ENCODE results near the gene ARF1. TPM values are rescaled to one million over a fixed set of nuclear protein-coding genes. Genes with fewer than 3 reads are reported as not detected.

Gene ARF1
- total and polyA plus RNA-seq, 2 of the 13 experiments (the other 11 are each of a cell fraction or from before 2014, with no cell fraction given): 186 to 327 TPM

DNA sequence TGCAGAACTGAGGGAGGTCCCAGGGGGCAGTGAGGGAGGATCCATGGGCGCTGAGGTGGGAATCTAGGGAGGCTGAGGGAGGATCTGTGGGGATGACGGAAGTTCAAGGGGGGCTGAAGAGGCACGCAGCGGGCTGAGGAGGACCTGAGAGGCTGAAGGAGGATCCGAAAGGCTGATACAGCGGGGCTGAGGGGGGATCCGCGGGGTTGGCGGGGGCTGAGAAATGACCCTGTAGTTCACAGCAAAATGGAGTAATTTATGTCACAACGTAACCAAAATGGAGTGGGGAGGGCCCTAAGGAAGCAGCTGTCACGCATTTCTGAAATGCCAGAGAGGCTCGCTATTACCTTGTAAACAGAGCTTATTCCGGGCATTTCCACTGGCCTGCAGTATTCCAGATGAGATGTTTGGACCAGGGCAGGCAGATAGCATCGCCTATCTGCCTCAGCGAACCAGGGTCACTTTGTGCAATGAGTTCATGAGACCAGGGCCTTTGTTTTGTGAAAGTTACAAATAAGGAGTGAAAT lies 27.5 kb downstream of the ARF1 start (continued):
- no peak for TF ChIP-seq ZNF878 (CRISPR knock-in tag; IDR thresholded peaks at IDR 0.05)
- no peak for TF ChIP-seq EP300 (IDR thresholded peaks at IDR 0.05; ENCODE audit: low read depth in 2 of 2, low read length in 2 of 2)
- TF ChIP-seq EP300 (CRISPR knock-in tag; IDR thresholded peaks at IDR 0.05; ENCODE audit: borderline replicate concordance): 0 out of 2 replicates have a peak, but pooled peaks have one; percentile 11
- no peak for TF ChIP-seq TOPORS (CRISPR knock-in tag; IDR thresholded peaks at IDR 0.05)
- TF ChIP-seq, protein P1, sequence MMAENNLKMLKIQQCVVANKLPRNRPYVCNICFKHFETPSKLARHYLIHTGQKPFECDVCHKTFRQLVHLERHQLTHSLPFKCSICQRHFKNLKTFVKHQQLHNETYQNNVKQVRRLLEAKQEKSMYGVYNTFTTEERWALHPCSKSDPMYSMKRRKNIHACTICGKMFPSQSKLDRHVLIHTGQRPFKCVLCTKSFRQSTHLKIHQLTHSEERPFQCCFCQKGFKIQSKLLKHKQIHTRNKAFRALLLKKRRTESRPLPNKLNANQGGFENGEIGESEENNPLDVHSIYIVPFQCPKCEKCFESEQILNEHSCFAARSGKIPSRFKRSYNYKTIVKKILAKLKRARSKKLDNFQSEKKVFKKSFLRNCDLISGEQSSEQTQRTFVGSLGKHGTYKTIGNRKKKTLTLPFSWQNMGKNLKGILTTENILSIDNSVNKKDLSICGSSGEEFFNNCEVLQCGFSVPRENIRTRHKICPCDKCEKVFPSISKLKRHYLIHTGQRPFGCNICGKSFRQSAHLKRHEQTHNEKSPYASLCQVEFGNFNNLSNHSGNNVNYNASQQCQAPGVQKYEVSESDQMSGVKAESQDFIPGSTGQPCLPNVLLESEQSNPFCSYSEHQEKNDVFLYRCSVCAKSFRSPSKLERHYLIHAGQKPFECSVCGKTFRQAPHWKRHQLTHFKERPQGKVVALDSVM (CRISPR knock-in tag; IDR thresholded peaks at IDR 0.05): 0 out of 2 replicates have a peak, but pooled peaks have one; percentile 7
- TF ChIP-seq, protein P2, sequence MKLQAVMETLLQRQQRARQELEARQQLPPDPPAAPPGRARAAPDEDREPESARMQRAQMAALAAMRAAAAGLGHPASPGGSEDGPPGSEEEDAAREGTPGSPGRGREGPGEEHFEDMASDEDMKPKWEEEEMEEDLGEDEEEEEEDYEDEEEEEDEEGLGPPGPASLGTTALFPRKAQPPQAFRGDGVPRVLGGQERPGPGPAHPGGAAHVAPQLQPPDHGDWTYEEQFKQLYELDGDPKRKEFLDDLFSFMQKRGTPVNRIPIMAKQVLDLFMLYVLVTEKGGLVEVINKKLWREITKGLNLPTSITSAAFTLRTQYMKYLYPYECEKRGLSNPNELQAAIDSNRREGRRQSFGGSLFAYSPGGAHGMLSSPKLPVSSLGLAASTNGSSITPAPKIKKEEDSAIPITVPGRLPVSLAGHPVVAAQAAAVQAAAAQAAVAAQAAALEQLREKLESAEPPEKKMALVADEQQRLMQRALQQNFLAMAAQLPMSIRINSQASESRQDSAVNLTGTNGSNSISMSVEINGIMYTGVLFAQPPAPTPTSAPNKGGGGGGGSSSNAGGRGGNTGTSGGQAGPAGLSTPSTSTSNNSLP (IDR thresholded peaks at IDR 0.05; ENCODE audit: low read depth, low read length): peak; percentile 12; the same call in 1 of the 2 replicates
- TF ChIP-seq RFX1 (IDR thresholded peaks at IDR 0.05): no peak
- TF ChIP-seq, protein P3, sequence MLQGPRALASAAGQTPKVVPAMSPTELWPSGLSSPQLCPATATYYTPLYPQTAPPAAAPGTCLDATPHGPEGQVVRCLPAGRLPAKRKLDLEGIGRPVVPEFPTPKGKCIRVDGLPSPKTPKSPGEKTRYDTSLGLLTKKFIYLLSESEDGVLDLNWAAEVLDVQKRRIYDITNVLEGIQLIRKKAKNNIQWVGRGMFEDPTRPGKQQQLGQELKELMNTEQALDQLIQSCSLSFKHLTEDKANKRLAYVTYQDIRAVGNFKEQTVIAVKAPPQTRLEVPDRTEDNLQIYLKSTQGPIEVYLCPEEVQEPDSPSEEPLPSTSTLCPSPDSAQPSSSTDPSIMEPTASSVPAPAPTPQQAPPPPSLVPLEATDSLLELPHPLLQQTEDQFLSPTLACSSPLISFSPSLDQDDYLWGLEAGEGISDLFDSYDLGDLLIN (CRISPR knock-in tag; IDR thresholded peaks at IDR 0.05; ENCODE audit: borderline replicate concordance): no peak
- TF ChIP-seq FOXK1 (CRISPR knock-in tag; IDR thresholded peaks at IDR 0.05; ENCODE audit: borderline replicate concordance, low read depth): peak; percentile 40; the same call in 1 of the 2 replicates
- 0 out of 2 replicates have a peak, but pooled peaks have one; percentile 23 for TF ChIP-seq KDM2A (CRISPR knock-in tag; IDR thresholded peaks at IDR 0.05; ENCODE audit: borderline replicate concordance, low read depth)
- TF ChIP-seq, protein P4, sequence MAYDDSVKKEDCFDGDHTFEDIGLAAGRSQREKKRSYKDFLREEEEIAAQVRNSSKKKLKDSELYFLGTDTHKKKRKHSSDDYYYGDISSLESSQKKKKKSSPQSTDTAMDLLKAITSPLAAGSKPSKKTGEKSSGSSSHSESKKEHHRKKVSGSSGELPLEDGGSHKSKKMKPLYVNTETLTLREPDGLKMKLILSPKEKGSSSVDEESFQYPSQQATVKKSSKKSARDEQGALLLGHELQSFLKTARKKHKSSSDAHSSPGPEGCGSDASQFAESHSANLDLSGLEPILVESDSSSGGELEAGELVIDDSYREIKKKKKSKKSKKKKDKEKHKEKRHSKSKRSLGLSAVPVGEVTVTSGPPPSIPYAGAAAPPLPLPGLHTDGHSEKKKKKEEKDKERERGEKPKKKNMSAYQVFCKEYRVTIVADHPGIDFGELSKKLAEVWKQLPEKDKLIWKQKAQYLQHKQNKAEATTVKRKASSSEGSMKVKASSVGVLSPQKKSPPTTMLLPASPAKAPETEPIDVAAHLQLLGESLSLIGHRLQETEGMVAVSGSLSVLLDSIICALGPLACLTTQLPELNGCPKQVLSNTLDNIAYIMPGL (CRISPR knock-in tag; IDR thresholded peaks at IDR 0.05; ENCODE audit: borderline replicate concordance in 1 of 2, low read depth in 1 of 2): peak in 1 of 2 experiments; percentile 26; a peak in 1 of 4 replicates
- TF ChIP-seq RBFOX2 (IDR thresholded peaks at IDR 0.05; ENCODE audit: low read depth, low read length): no peak
- TF ChIP-seq REL (CRISPR knock-in tag; conservative IDR thresholded peaks at IDR 0.05): no peak
- peak; percentile 80 for TF ChIP-seq FOXA3 (CRISPR knock-in tag; IDR thresholded peaks at IDR 0.05)
- no peak for TF ChIP-seq FOXA1 (IDR thresholded peaks at IDR 0.05)
- TF ChIP-seq FOXA1 (CRISPR knock-in tag; IDR thresholded peaks at IDR 0.05): peak; percentile 79
- peak; percentile 73 for TF ChIP-seq ZFX (CRISPR knock-in tag; IDR thresholded peaks at IDR 0.05; ENCODE audit: low read depth)
- no peak for TF ChIP-seq NCOA1 (CRISPR knock-in tag; IDR thresholded peaks at IDR 0.05)
- no peak for TF ChIP-seq ZNF550 (CRISPR knock-in tag; IDR thresholded peaks at IDR 0.05; ENCODE audit: borderline replicate concordance)
- peak; percentile 46; the same call in 1 of the 2 replicates for TF ChIP-seq NCOA2 (CRISPR knock-in tag; IDR thresholded peaks at IDR 0.05)
- no peak for TF ChIP-seq LCORL (IDR thresholded peaks at IDR 0.05)
- TF ChIP-seq LCORL (CRISPR knock-in tag; IDR thresholded peaks at IDR 0.05): peak; percentile 77; the same call in 1 of the 2 replicates
